Astrocyte (in vitro differentiated cells and primary cell): Measurements from ENCODE around the gene KRTAP4-7. TPM values are rescaled to one million over a fixed set of nuclear protein-coding genes. Genes with fewer than 3 reads are reported as not detected.

Source experiments
- DNase-seq: peaks from one replicate; pipeline ENCODE4 v3.0.0-alpha.2; 2010; ENCODE audit warnings: low read depth
- FAIRE-seq: peaks from 2 replicates; lab custom pipeline; 2011; peaks lifted over from hg19 to GRCh38; lab: Jason Lieb, UNC
- H2AFZ ChIP-seq: 2 replicates; pipeline ENCODE4 v1.6.0; 2012; ENCODE audit warnings: low read depth, low read length, inconsistent platforms
- H3K27ac ChIP-seq: 2 replicates; pipeline ENCODE4 v1.5.1; 2011; ENCODE audit warnings: low read depth, low read length, inconsistent platforms
- H3K27me3 ChIP-seq: 2 replicates; pipeline ENCODE4 v1.6.0; 2011; ENCODE audit warnings: low read length, inconsistent platforms; ENCODE audit not compliant: insufficient read depth
- H3K36me3 ChIP-seq: 2 replicates; pipeline ENCODE4 v1.5.1; 2011; ENCODE audit warnings: low read length, inconsistent platforms; ENCODE audit not compliant: insufficient read depth
- H3K4me1 ChIP-seq: 2 replicates; pipeline ENCODE4 v1.5.1; 2011; ENCODE audit warnings: low read length, inconsistent platforms; ENCODE audit not compliant: insufficient read depth
- H3K4me2 ChIP-seq: 2 replicates; pipeline ENCODE4 v1.6.0; 2012; ENCODE audit warnings: low read length, inconsistent platforms
- H3K4me3 ChIP-seq: 2 replicates; pipeline ENCODE4 v1.5.1; 2011; ENCODE audit warnings: low read depth, mild to moderate bottlenecking, low read length, inconsistent platforms; ENCODE audit not compliant: insufficient read depth
- H3K79me2 ChIP-seq: 2 replicates; pipeline ENCODE4 v1.6.0; 2012; ENCODE audit warnings: mild to moderate bottlenecking, low read length, inconsistent platforms; ENCODE audit not compliant: insufficient read depth
- H3K9ac ChIP-seq: 2 replicates; pipeline ENCODE4 v1.6.0; 2012; ENCODE audit warnings: mild to moderate bottlenecking, low read length, inconsistent platforms
- H3K9me3 ChIP-seq: 2 replicates; pipeline ENCODE4 v1.5.1; 2012; ENCODE audit warnings: low read depth, mild to moderate bottlenecking, low read length, inconsistent platforms; ENCODE audit not compliant: insufficient read depth
- H4K20me1 ChIP-seq: 2 replicates; pipeline ENCODE4 v1.6.0; 2012; ENCODE audit warnings: low read length, inconsistent platforms; ENCODE audit not compliant: insufficient read depth
- H3K27ac Mint-ChIP-seq: one replicate; pipeline ENCODE4 v1.8.0; 2021; ENCODE audit warnings: mild to moderate bottlenecking, mixed read lengths; ENCODE audit not compliant: unreplicated experiment
- H3K27me3 Mint-ChIP-seq: one replicate; pipeline ENCODE4 v1.8.0; 2021; ENCODE audit warnings: low read depth, mixed read lengths; ENCODE audit not compliant: unreplicated experiment
- H3K36me3 Mint-ChIP-seq: one replicate; pipeline ENCODE4 v1.8.0; 2021; ENCODE audit warnings: low read depth, mixed read lengths; ENCODE audit not compliant: unreplicated experiment
- H3K4me1 Mint-ChIP-seq: one replicate; pipeline ENCODE4 v1.8.0; 2021; ENCODE audit warnings: low read depth, mixed read lengths; ENCODE audit not compliant: unreplicated experiment
- H3K4me3 Mint-ChIP-seq: one replicate; pipeline ENCODE4 v1.8.0; 2021; ENCODE audit warnings: mild to moderate bottlenecking, moderate library complexity, mixed read lengths; ENCODE audit not compliant: unreplicated experiment
- H3K9me3 Mint-ChIP-seq: one replicate; pipeline ENCODE4 v1.8.0; 2021; ENCODE audit warnings: mild to moderate bottlenecking, mixed read lengths; ENCODE audit not compliant: unreplicated experiment
- CTCF ChIP-seq: IDR thresholded peaks from 2 replicates; pipeline ENCODE4 v1.5.1; 2011; ENCODE audit warnings: low read depth, mild to moderate bottlenecking, inconsistent platforms, low read length, moderate library complexity; ENCODE audit not compliant: insufficient read depth
- EZH2 ChIP-seq: IDR thresholded peaks from 2 replicates; pipeline ENCODE4 v1.6.1; 2012; ENCODE audit warnings: mild to moderate bottlenecking, low read length, inconsistent platforms; ENCODE audit not compliant: insufficient read depth
- total RNA-seq: library from RNA; stranded (reverse); gene quantifications from 2 replicates; pipeline ENCODE4 v1.2.1, GENCODE V29; 2021

KRTAP4-7 gene
- total RNA-seq, 1 donor from 2014 or later: not detected

- H3K4me2 ChIP-seq: peak within 1 kb of the TSS; percentile 62
- Mint-ChIP-seq H3K4me3 (peak within 1 kb of the TSS; percentile 62), H3K36me3 (no peaks in the 10 kb centered on the region), H3K4me1 (peaks cover 46% of the 10 kb centered on the region), H3K27me3 (no peaks in the 10 kb centered on the region), H3K9me3 (peaks cover 2% of the 10 kb centered on the region), H3K27ac (peak within 1 kb of the TSS; percentile 98)
- H4K20me1 ChIP-seq: no peaks in the 10 kb centered on the region
- no peak within 1 kb of the TSS for H3K4me3 ChIP-seq
- H3K27ac ChIP-seq: peak within 1 kb of the TSS; percentile 96
- H3K4me1 ChIP-seq: peaks cover 45% of the 10 kb centered on the region
- H3K9me3 ChIP-seq: no peaks in the 10 kb centered on the region
- H3K36me3 ChIP-seq: no peaks in the 10 kb centered on the region
- no peak within 1 kb of the TSS for H2AFZ ChIP-seq
- H3K79me2 ChIP-seq: no peaks in the 10 kb centered on the region
- TF ChIP-seq CTCF: no peak
- no peak for TF ChIP-seq EZH2
- peak; percentile 99 for DNase-seq
- FAIRE-seq: peak; percentile 99
- H3K9ac ChIP-seq: peak within 1 kb of the TSS; percentile 69
- no peaks in the 10 kb centered on the region for H3K27me3 ChIP-seq
Measured at GRCh38 chr17:41060052-41060604, 23.8 kb upstream of the KRTAP4-7 start, which contains the start of gene KRTAP2-3. TSS of gene KRTAP2-3 (minus strand) at chr17:41060114. CDS start at chr17:41060050, 64 bp downstream.

- Histone ChIP-seq H3K27me3 (no peaks in the 10 kb centered on the region), H3K79me2 (no peaks in the 10 kb centered on the region), H3K36me3 (no peaks in the 10 kb centered on the region), H4K20me1 (no peaks in the 10 kb centered on the region), H3K9ac (peak overlapping the region; percentile 69), H3K9me3 (no peaks in the 10 kb centered on the region), H3K4me1 (peaks cover 58% of the 10 kb centered on the region), H2AFZ (no peak overlapping the region), H3K4me3 (no peak overlapping the region), H3K4me2 (no peak overlapping the region), H3K27ac (peak overlapping the region; percentile 96)
- peak; percentile 95 for FAIRE-seq
- Mint-ChIP-seq H3K9me3 (peaks cover 2% of the 10 kb centered on the region), H3K27ac (peak overlapping the region; percentile 97), H3K36me3 (no peaks in the 10 kb centered on the region), H3K4me1 (peaks cover 56% of the 10 kb centered on the region), H3K4me3 (no peak overlapping the region), H3K27me3 (no peaks in the 10 kb centered on the region)
- TF ChIP-seq EZH2 (no peak), CTCF (no peak)
- peak; percentile 99 for DNase-seq
Measured at GRCh38 chr17:41061964-41062363, 22.0 kb upstream of the KRTAP4-7 start.

- H3K9ac ChIP-seq: peak overlapping the region; percentile 10
- Mint-ChIP-seq H3K9me3 (peaks cover under 1% of the 10 kb centered on the region), H3K4me3 (no peak overlapping the region), H3K36me3 (no peaks in the 10 kb centered on the region), H3K27ac (no peak overlapping the region), H3K27me3 (no peaks in the 10 kb centered on the region), H3K4me1 (peaks cover 58% of the 10 kb centered on the region)
- H4K20me1 ChIP-seq: no peaks in the 10 kb centered on the region
- H3K4me3 ChIP-seq: no peak overlapping the region
- no peak for DNase-seq
- no peaks in the 10 kb centered on the region for H3K36me3 ChIP-seq
- H2AFZ ChIP-seq: no peak overlapping the region
- peak overlapping the region; percentile 96 for H3K27ac ChIP-seq
- no peaks in the 10 kb centered on the region for H3K79me2 ChIP-seq
- H3K9me3 ChIP-seq: no peaks in the 10 kb centered on the region
- H3K4me2 ChIP-seq: no peak overlapping the region
- FAIRE-seq: peak; percentile 37
- H3K27me3 ChIP-seq: no peaks in the 10 kb centered on the region
- no peak for TF ChIP-seq EZH2
- no peak for TF ChIP-seq CTCF
- H3K4me1 ChIP-seq: peaks cover 59% of the 10 kb centered on the region
Measured at GRCh38 chr17:41063449-41063848, 20.5 kb upstream of the KRTAP4-7 start.
